HEK293T (cell line): ENCODE data around the gene SLAMF6.

Source experiments
- ARNT ChIP-seq: fragments of 450-650 bp; IDR thresholded peaks from 2 replicates; pipeline ENCODE4 v1.6.1; 2017; ENCODE audit warnings: mild to moderate bottlenecking
- FOXK2 ChIP-seq: fragments of 450-650 bp; IDR thresholded peaks from 2 replicates; pipeline ENCODE4 v1.6.1; 2016; ENCODE audit warnings: mild to moderate bottlenecking
- HDGF ChIP-seq: fragments of 450-650 bp; IDR thresholded peaks from 2 replicates; pipeline ENCODE4 v1.6.1; 2017; ENCODE audit warnings: antibody characterized with exemption, borderline replicate concordance
- SP1 ChIP-seq: fragments of 450-650 bp; IDR thresholded peaks from 2 replicates; pipeline ENCODE4 v1.6.1; 2017

DNA sequence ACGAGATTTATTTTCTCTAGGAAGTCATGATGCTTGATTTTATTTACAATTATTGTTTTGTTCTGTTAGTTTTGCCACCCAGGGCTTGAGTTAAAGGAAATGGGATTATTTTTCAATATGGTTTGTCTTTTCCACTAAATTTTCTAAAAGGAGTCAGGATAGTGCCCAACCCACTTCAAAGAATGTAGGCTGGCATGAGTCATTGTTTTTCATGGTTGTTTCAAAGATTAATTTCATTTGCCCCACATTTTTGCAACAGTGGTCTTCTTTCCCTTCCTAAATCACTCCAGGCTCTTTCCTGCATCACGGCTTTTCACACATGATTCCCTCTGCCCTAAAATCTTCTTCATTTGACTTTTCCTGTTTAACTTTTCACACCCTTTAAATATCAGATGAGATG is 2.5 kb downstream of the SLAMF6 start:
- TF ChIP-seq SP1 (no peak), FOXK2 (no peak), ARNT (no peak), HDGF (no peak)
